H1 (cell line): ENCODE measurements around the gene SH3BP5. TPM values are rescaled to one million over a fixed set of nuclear protein-coding genes. Genes with fewer than 3 reads are reported as not detected.

Experiments used
- CTCF ChIA-PET: fragments of 300-600 bp; sonication (Branson Sonifier 250); formaldehyde crosslinking; loops from one replicate; lab custom pipeline; 2021; ENCODE audit not compliant: partially characterized antibody; lab: Charles Lee
- POLR2A ChIA-PET: fragments of 300-600 bp; sonication (Branson Sonifier 250); formaldehyde crosslinking; loops from one replicate; lab custom pipeline; 2021; ENCODE audit warnings: inconsistent platforms; ENCODE audit not compliant: partially characterized antibody; lab: Charles Lee
- DNase-seq, 2 experiments: peaks; one replicate each; pipeline versions ENCODE4 v3.0.0 to v3.0.0-alpha.2; 2010 to 2022; ENCODE audit warnings: low spot score in 2 of 2, low read depth in 1 of 2, mixed read lengths in 1 of 2
- FAIRE-seq: peaks from 2 replicates; lab custom pipeline; 2011; peaks lifted over from hg19 to GRCh38; lab: Jason Lieb, UNC
- H2AFZ ChIP-seq: 2 replicates; pipeline ENCODE4 v1.8.1; 2012; ENCODE audit warnings: low read length, inconsistent platforms
- H2AK5ac ChIP-seq: 2 replicates; pipeline ENCODE4 v1.6.1; 2013; ENCODE audit warnings: low read depth, low read length
- H2BK120ac ChIP-seq: replicated peaks from 2 replicates; pipeline ENCODE3; 2013; ENCODE audit warnings: low read depth, low read length, inconsistent platforms
- H2BK12ac ChIP-seq: 2 replicates; pipeline ENCODE4 v1.6.1; 2013; ENCODE audit warnings: low read depth, low read length
- H2BK15ac ChIP-seq: 2 replicates; pipeline ENCODE4 v1.6.1; 2013; ENCODE audit warnings: low read length
- H2BK20ac ChIP-seq: 2 replicates; pipeline ENCODE4 v1.6.1; 2013; ENCODE audit warnings: low read length
- H2BK5ac ChIP-seq: 2 replicates; pipeline ENCODE4 v1.6.1; 2013; ENCODE audit warnings: low read depth, low read length
- H3K14ac ChIP-seq: 2 replicates; pipeline ENCODE4 v1.6.1; 2013; ENCODE audit warnings: inconsistent platforms; ENCODE audit not compliant: insufficient read length
- H3K18ac ChIP-seq: 2 replicates; pipeline ENCODE4 v1.6.1; 2013; ENCODE audit warnings: low read length; ENCODE audit errors: extremely low read depth
- H3K23ac ChIP-seq: 2 replicates; pipeline ENCODE4 v1.6.1; 2013; ENCODE audit warnings: inconsistent platforms; ENCODE audit not compliant: insufficient read length
- H3K23me2 ChIP-seq: 2 replicates; pipeline ENCODE4 v1.6.1; 2013; ENCODE audit warnings: low read depth, low read length
- H3K27ac ChIP-seq: 2 replicates; pipeline ENCODE4 v1.6.1; 2011; ENCODE audit warnings: low read depth, low read length, inconsistent platforms
- H3K27me3 ChIP-seq, 4 experiments: replicated peaks in 1 of 4; 1 replicate in 1 of 4; 2 replicates in 3 of 4; pipeline versions ENCODE4 v1.6.1 to v1.8.1; 2011 to 2013; ENCODE audit warnings: low read length in 3 of 4, mild to moderate bottlenecking in 3 of 4, inconsistent platforms in 2 of 4, mixed read lengths in 2 of 4, moderate library complexity in 1 of 4; ENCODE audit not compliant: control insufficient read depth in 3 of 4, insufficient read depth in 3 of 4; ENCODE audit errors: extremely low read depth in 1 of 4
- H3K36me3 ChIP-seq, 4 experiments: 2 replicates each; pipeline versions ENCODE4 v1.6.1 to v1.8.1; 2011 to 2013; ENCODE audit warnings: mild to moderate bottlenecking in 4 of 4, low read length in 3 of 4, moderate library complexity in 2 of 4, control low read depth in 1 of 4, inconsistent platforms in 1 of 4; ENCODE audit not compliant: insufficient read depth in 4 of 4, control insufficient read depth in 2 of 4
- H3K4ac ChIP-seq: replicated peaks from 2 replicates; pipeline ENCODE3; 2013; ENCODE audit warnings: low read length, low read depth, mixed read lengths, inconsistent platforms; ENCODE audit not compliant: insufficient read length
- H3K4me1 ChIP-seq, 4 experiments: replicated peaks in 1 of 4; 1 replicate in 1 of 4; 2 replicates in 3 of 4; pipeline versions ENCODE4 v1.6.1 to v1.8.1; 2011 to 2013; ENCODE audit warnings: low read length in 3 of 4, inconsistent platforms in 2 of 4, mixed read lengths in 1 of 4; ENCODE audit not compliant: insufficient read depth in 4 of 4, control insufficient read depth in 3 of 4
- H3K4me2 ChIP-seq, 2 experiments: 2 replicates each; pipeline versions ENCODE4 v1.6.1 to v1.8.1; 2011 to 2013; ENCODE audit warnings: low read depth in 2 of 2, low read length in 2 of 2, control low read depth in 1 of 2, inconsistent platforms in 1 of 2, mild to moderate bottlenecking in 1 of 2; ENCODE audit not compliant: insufficient read depth in 1 of 2
- H3K4me3 ChIP-seq, 4 experiments: fragments of 200-600, 300-600 bp in 1 of 4; sonication (generic), shearing (Covaris generic), sonication (Bioruptor Twin) in 1 of 4; 2 replicates each; pipeline versions ENCODE4 v1.5.1 to v1.8.1; 2011 to 2016; ENCODE audit warnings: low read length in 4 of 4, low read depth in 3 of 4, control low read depth in 2 of 4, inconsistent platforms in 2 of 4, mild to moderate bottlenecking in 2 of 4, mixed read lengths in 1 of 4, moderate library complexity in 1 of 4; ENCODE audit not compliant: insufficient read depth in 2 of 4; ENCODE audit errors: extremely low read depth in 1 of 4
- H3K56ac ChIP-seq: replicated peaks from 2 replicates; pipeline ENCODE3; 2013; ENCODE audit warnings: low read depth, mild to moderate bottlenecking, mixed read lengths, low read length, inconsistent platforms; ENCODE audit not compliant: insufficient read length
- H3K79me1 ChIP-seq: 2 replicates; pipeline ENCODE4 v1.6.1; 2013; ENCODE audit warnings: low read depth, low read length, control low read depth
- H3K79me2 ChIP-seq, 2 experiments: 2 replicates each; pipeline versions ENCODE4 v1.6.1 to v1.8.1; 2012 to 2013; ENCODE audit warnings: low read length in 2 of 2, mild to moderate bottlenecking in 2 of 2, inconsistent platforms in 1 of 2; ENCODE audit not compliant: insufficient read depth in 2 of 2, control insufficient read depth in 1 of 2
- H3K9ac ChIP-seq, 4 experiments: replicated peaks in 1 of 4; 1 replicate in 1 of 4; 2 replicates in 3 of 4; pipeline versions ENCODE4 v1.6.1 to v1.8.1; 2011 to 2013; ENCODE audit warnings: low read depth in 3 of 4, low read length in 3 of 4, control low read depth in 2 of 4, mild to moderate bottlenecking in 2 of 4, moderate library complexity in 2 of 4, inconsistent platforms in 1 of 4; ENCODE audit errors: extremely low read depth in 1 of 4
- H3K9me3 ChIP-seq, 2 experiments: 2 replicates each; pipeline versions ENCODE4 v1.6.1 to v1.8.1; 2012 to 2013; ENCODE audit warnings: mild to moderate bottlenecking in 2 of 2, moderate library complexity in 2 of 2, control low read depth in 1 of 2, inconsistent platforms in 1 of 2, low read depth in 1 of 2, low read length in 1 of 2, mixed read lengths in 1 of 2; ENCODE audit not compliant: insufficient read depth in 2 of 2
- H4K20me1 ChIP-seq, 2 experiments: replicated peaks in 1 of 2; 2 replicates each; pipeline versions ENCODE3 to v1.8.1; 2011 to 2013; ENCODE audit warnings: inconsistent platforms in 2 of 2, low read length in 2 of 2, mild to moderate bottlenecking in 1 of 2; ENCODE audit not compliant: insufficient read depth in 2 of 2, control insufficient read depth in 1 of 2
- H4K5ac ChIP-seq: 2 replicates; pipeline ENCODE4 v1.6.1; 2013; ENCODE audit warnings: low read length, low read depth, mixed read lengths, inconsistent platforms; ENCODE audit not compliant: insufficient read length
- H4K8ac ChIP-seq: 2 replicates; pipeline ENCODE4 v1.8.0; 2013; ENCODE audit warnings: mild to moderate bottlenecking, moderate library complexity, low read length, inconsistent platforms; ENCODE audit not compliant: insufficient read depth; ENCODE audit errors: extremely low read depth
- H4K91ac ChIP-seq: replicated peaks from 2 replicates; pipeline ENCODE3; 2013; ENCODE audit warnings: low read length, mixed read lengths, inconsistent platforms; ENCODE audit not compliant: insufficient read length
- ATF3 ChIP-seq: IDR thresholded peaks from 2 replicates; pipeline ENCODE4 v1.6.1; 2011; ENCODE audit warnings: low read depth, mild to moderate bottlenecking, low read length; ENCODE audit not compliant: insufficient read depth
- NANOG ChIP-seq: IDR thresholded peaks from 2 replicates; pipeline ENCODE4 v1.6.1; 2011; ENCODE audit warnings: low read length, low read depth, mild to moderate bottlenecking, inconsistent platforms; ENCODE audit not compliant: insufficient read depth, poor library complexity, severe bottlenecking
- POLR2A ChIP-seq, 2 experiments: IDR thresholded peaks; 1 replicate in 1 of 2; 2 replicates in 1 of 2; pipeline ENCODE4 v1.6.1; 2011; ENCODE audit warnings: low read depth in 2 of 2, low read length in 2 of 2, mild to moderate bottlenecking in 2 of 2; ENCODE audit errors: control extremely low read depth in 1 of 2
- TAF1 ChIP-seq: IDR thresholded peaks from 2 replicates; pipeline ENCODE4 v1.6.1; 2011; ENCODE audit warnings: mild to moderate bottlenecking, low read depth, low read length
- WGBS, 2 experiments: shearing (Covaris generic) in 1 of 2; methylation state at CpG; one replicate each; pipeline versions ENCODE4 v1.1.6 to v1.1.7; 2013 to 2015; ENCODE audit warnings: low lambda C conversion rate in 2 of 2, mixed read lengths in 2 of 2, inconsistent platforms in 1 of 2, low coverage in 1 of 2, missing lambda C conversion rate in 1 of 2; ENCODE audit not compliant: insufficient replicate concordance in 2 of 2, insufficient coverage in 1 of 2, insufficient read length in 1 of 2; ENCODE audit errors: extremely low coverage in 1 of 2, missing lambda C conversion rate in 1 of 2; 5-methylcytosine and 5-hydroxymethylcytosine counted together
- polyA plus RNA-seq, 7 experiments: library from polyadenylated mRNA; depleted of rRNA in 3 of 7; stranded (reverse) in 5 of 7; unstranded in 2 of 7; fragments of >200 nt in 5 of 7; fragments of 200-250 nt in 2 of 7; gene quantifications; 1 replicate in 5 of 7; 2 replicates in 1 of 7; 4 replicates in 1 of 7; pipeline versions ENCODE4 v1.2.1 to v1.2.3, GENCODE V29; 2011 to 2013; ENCODE audit warnings: missing spikeins in 2 of 7, mixed read lengths in 2 of 7
- total RNA-seq: library from RNA; stranded (reverse); fragmentation: NEBNext Ultra II Directional; extraction: Animal tissue kit (Norgen Biotek cat#: 25700); gene quantifications from 2 replicates; pipeline ENCODE4 v1.2.1, GENCODE V29; 2021

Gene SH3BP5
- total and polyA plus RNA-seq, 2 of the 8 experiments (the other 6 are each of a cell fraction or from before 2014, with no cell fraction given) = 7.1 to 9.7 TPM

- H3K4ac ChIP-seq = no peak overlapping the region
- FAIRE-seq (no peak), DNase-seq (no peak)
- H3K23me2 ChIP-seq = no peaks in the 10 kb centered on the region
- no peak overlapping the region for H3K4me3 ChIP-seq
- no peaks in the 10 kb centered on the region for H3K9me3 ChIP-seq
- H4K20me1 ChIP-seq = no peaks in the 10 kb centered on the region
- no peak overlapping the region for H4K91ac ChIP-seq
- H3K27ac ChIP-seq = no peak overlapping the region
- ChIA-PET POLR2A (interaction anchor here (1.6 kb wide), 1 partner anchor 14 kb away, joined by 4 read pairs; no protein-coding TSS in a partner anchor), CTCF (interaction anchor here (0.8 to 2.3 kb wide), 4 partner anchors 9 to 59 kb away, joined by 3 to 7 read pairs (median 4); partner anchors contain the start of gene SH3BP5)
- H3K4me1 ChIP-seq = peaks cover 0 to 5% (median 1%) of the 10 kb centered on the region in 4 experiments; a peak in 2 of 7 replicates
- no peak overlapping the region for H3K4me2 ChIP-seq
- H3K27me3 ChIP-seq = no peaks in the 10 kb centered on the region
- no peak overlapping the region for H3K23ac ChIP-seq
- H2BK120ac ChIP-seq = no peak overlapping the region
- H3K36me3 ChIP-seq = no peaks in the 10 kb centered on the region
- no peak overlapping the region for H2AFZ ChIP-seq
- no peaks in the 10 kb centered on the region; the same call in 1 of the 2 replicates for H3K79me1 ChIP-seq
- no peak overlapping the region for H2BK15ac ChIP-seq
- no peak overlapping the region for H4K8ac ChIP-seq
- WGBS, 2 experiments = 85% methylated on average over 8 of the region's 8 CpGs; no CpG with 5 or more reads in 1 of the 2 experiments
- no peak overlapping the region for H3K18ac ChIP-seq
- H3K79me2 ChIP-seq = peaks cover 0 to 3% of the 10 kb centered on the region in 2 experiments; a peak in 1 of 4 replicates
- H2AK5ac ChIP-seq = no peak overlapping the region
- no peak overlapping the region for H2BK5ac ChIP-seq
- no peak overlapping the region for H3K56ac ChIP-seq
- no peak overlapping the region for H2BK12ac ChIP-seq
- no peak overlapping the region for H3K9ac ChIP-seq
- H2BK20ac ChIP-seq = no peak overlapping the region
- H4K5ac ChIP-seq = no peak overlapping the region
- H3K14ac ChIP-seq = no peak overlapping the region
- TF ChIP-seq TAF1 (no peak), POLR2A (IDR thresholded peaks at IDR 0.05; ENCODE audit: control extremely low read depth in 1 of 2, low read depth in 2 of 2, low read length in 2 of 2) (no peak), NANOG (no peak), ATF3 (no peak)
Measured at GRCh38 chr3:15318661-15319060, 13.7 kb downstream of the SH3BP5 start.
